ENCODE measurements around the gene SPTB.
"Not testable (repeated sequence)": the region's sequence is repeated elsewhere in the genome, so short reads cannot be mapped to it uniquely, and the experiment has no call there.

The SPTB gene

DNA sequence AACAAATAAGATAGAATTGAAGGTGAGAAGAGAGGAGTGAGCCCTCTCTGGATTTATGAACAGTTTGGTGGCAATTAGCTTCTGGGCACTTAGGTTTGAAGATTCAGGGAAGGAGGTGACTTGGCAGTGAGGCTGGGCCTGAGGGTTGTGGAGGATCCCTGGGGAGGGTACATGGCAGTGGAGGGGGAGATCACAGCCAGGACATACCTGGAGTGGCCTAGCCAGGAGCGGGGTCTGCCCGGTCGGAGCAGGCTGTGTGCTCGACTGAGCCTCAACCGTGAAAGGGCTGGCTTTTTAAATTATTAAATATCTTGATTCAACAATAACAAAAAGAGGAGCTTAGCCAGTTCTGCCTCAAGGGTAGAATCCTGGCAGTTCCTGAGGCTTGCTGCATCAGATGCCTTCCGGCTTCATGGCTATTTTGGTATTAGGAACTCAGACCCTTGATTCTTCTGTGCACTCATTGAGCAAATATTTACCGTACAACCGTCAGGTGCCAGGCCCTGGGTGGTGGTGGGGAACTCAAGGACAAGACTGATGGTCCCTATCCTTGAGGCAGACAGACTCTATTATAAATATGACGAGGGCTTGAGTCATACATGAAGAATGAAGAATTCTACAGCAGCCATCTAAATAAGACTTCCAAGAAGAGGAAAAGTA, 73.4 kb downstream of the SPTB start:
- TF ChIP-seq ELF4 (IDR thresholded peaks at IDR 0.05) (no peak), NFRKB (IDR thresholded peaks at IDR 0.05) (no peak), FOXK2 (IDR thresholded peaks at IDR 0.05) (no peak), TARDBP (IDR thresholded peaks at IDR 0.05) (no peak), ARNT (IDR thresholded peaks at IDR 0.05) (no peak), CTBP1 (IDR thresholded peaks at IDR 0.05; ENCODE audit: borderline replicate concordance) (no peak), ZNF384 (IDR thresholded peaks at IDR 0.05) (no peak), SP1 (IDR thresholded peaks at IDR 0.05) (no peak)

DNA sequence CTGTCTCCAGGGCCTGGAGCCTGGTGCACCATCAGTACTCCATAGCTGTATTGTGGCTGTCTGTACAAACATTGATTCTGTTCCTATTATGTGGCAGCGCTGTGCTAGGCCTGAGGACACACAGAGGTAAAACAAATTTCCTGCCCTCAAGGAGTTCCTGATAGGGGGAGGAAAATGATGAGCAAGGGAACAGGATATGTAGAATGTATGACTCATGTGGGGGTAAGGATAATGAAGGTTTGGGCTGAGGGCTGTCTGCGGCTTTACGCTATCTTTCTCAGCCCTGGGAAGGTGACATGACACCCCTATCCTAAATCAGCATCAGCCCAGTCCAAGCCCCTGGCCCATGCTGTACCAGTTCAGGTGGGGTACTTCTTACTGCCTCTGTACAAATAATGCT, 74.1 kb downstream of the SPTB start:
- POLR2A ChIA-PET: interaction anchor here (0.6 kb wide), 1 partner anchor 26 kb away, joined by 3 read pairs; no protein-coding TSS in a partner anchor
- CTCF ChIA-PET; DNase-seq (ENCODE audit: extremely low spot score): not testable (repeated sequence)

More for the DNA sequence above, 73.4 kb downstream of the SPTB start:
- ChIA-PET CTCF (interaction anchor here (1.3 kb wide), 1 partner anchor 86 kb away, joined by 4 read pairs; no protein-coding TSS in a partner anchor), POLR2A (interaction anchor here (0.6 kb wide), 1 partner anchor 27 kb away, joined by 3 read pairs; no protein-coding TSS in a partner anchor)
- no peak for DNase-seq (ENCODE audit: extremely low spot score)

DNA sequence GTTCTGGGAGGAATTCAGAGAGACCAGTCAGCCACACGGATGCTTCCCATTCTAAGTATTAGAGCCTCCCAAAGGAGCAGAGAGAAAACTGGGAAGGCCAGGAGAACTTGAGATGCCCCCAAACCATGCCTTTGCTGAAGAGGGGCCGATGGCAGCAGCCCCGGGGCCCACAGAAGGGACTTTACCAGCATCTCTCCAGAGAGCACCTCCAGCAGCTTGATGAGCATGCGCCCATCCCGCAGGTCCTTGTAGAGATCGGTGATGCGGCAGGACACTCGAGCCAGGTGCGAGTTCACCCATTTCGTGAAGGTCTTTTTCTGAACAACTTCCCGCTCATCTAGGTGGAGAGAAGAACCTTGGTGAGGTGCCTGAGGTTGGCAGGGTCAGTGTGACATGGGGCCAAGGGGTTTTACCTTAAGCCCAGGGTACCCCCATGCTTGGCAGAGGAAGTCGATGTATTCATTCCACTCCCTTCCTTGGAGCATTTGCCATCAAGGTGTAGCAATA, 74.9 kb downstream of the SPTB start:
- ChIA-PET POLR2A (no interaction called here), CTCF (no interaction called here)
- no peak for TF ChIP-seq SUZ12 (IDR thresholded peaks at IDR 0.05)
- no peak for TF ChIP-seq BHLHE40 (IDR thresholded peaks at IDR 0.05; ENCODE audit: borderline replicate concordance)
- no peak for TF ChIP-seq ARNT (IDR thresholded peaks at IDR 0.05)
- no peak for TF ChIP-seq LEF1 (IDR thresholded peaks at IDR 0.05; ENCODE audit: borderline replicate concordance)
- no peak for TF ChIP-seq SP1 (IDR thresholded peaks at IDR 0.05)
- TF ChIP-seq ZNF384 (IDR thresholded peaks at IDR 0.05): no peak
- no peak for TF ChIP-seq ELF4 (IDR thresholded peaks at IDR 0.05)
- TF ChIP-seq CTBP1 (IDR thresholded peaks at IDR 0.05; ENCODE audit: borderline replicate concordance): no peak
- TF ChIP-seq TARDBP (IDR thresholded peaks at IDR 0.05): no peak
- no peak for DNase-seq (ENCODE audit: extremely low spot score)

DNA sequence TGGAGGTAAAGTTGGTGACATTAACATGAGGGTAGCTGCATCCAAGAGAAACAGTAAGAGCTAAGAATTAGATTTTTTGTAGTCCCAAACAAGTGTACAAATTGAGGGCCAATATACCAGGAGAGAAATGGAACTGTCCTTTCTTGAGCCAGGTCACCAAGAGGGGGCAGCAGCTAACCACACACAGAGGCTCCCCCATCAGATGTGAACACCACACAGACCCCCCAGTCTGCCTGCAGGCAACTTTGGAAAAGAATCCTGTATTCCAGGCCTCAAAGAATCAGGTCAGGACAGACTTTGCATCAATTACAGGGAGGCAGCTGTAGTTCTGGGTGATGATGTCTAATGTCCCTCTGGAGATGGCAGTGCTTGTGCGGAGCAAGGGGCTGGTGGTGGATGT, 77.9 kb downstream of the SPTB start:
- ChIA-PET CTCF (interaction anchor here (0.5 to 1.4 kb wide), 6 partner anchors 12 to 110 kb away, joined by 3 to 24 read pairs (median 4); no protein-coding TSS in a partner anchor), POLR2A (no interaction called here)
- TF ChIP-seq FOXK2 (IDR thresholded peaks at IDR 0.05) (no peak), SP1 (IDR thresholded peaks at IDR 0.05) (no peak), L3MBTL2 (conservative IDR thresholded peaks at IDR 0.05) (no peak), SUZ12 (IDR thresholded peaks at IDR 0.05) (no peak), ELF4 (IDR thresholded peaks at IDR 0.05) (no peak), FOXA1 (IDR thresholded peaks at IDR 0.05) (no peak), HDGF (IDR thresholded peaks at IDR 0.05; ENCODE audit: borderline replicate concordance) (no peak), BHLHE40 (IDR thresholded peaks at IDR 0.05; ENCODE audit: borderline replicate concordance) (no peak), TARDBP (IDR thresholded peaks at IDR 0.05) (no peak), ZNF384 (IDR thresholded peaks at IDR 0.05) (no peak), FOXM1 (IDR thresholded peaks at IDR 0.05; ENCODE audit: borderline replicate concordance) (no peak), CTBP1 (IDR thresholded peaks at IDR 0.05; ENCODE audit: borderline replicate concordance) (no peak), ARNT (IDR thresholded peaks at IDR 0.05) (no peak), LEF1 (IDR thresholded peaks at IDR 0.05; ENCODE audit: borderline replicate concordance) (no peak)
- TF ChIP-seq, protein P1, sequence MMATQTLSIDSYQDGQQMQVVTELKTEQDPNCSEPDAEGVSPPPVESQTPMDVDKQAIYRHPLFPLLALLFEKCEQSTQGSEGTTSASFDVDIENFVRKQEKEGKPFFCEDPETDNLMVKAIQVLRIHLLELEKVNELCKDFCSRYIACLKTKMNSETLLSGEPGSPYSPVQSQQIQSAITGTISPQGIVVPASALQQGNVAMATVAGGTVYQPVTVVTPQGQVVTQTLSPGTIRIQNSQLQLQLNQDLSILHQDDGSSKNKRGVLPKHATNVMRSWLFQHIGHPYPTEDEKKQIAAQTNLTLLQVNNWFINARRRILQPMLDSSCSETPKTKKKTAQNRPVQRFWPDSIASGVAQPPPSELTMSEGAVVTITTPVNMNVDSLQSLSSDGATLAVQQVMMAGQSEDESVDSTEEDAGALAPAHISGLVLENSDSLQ (IDR thresholded peaks at IDR 0.05): no peak
- peak; percentile 53 for DNase-seq (ENCODE audit: extremely low spot score)

DNA sequence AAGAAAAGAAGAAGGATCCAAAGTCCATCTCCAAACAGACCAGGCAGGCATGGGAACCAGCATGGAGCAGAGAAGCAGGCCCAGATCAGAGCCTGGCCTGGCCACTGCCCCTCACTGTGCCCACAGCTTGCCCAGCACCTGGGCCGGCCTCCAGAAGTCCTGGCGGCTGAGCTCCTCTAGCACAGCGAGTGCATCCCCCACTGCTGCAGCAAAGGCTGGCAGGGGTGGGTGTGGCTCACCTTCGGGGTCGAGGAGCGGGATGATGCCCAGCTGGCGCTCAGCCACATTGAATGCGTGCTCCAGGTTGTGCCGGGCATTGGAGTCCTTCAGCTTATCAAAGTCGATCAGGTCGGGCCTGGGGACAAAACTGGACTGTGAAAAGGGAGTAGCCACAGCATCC, 78.7 kb downstream of the SPTB start:
- POLR2A ChIA-PET: no interaction called here
- DNase-seq (ENCODE audit: extremely low spot score): no peak
- TF ChIP-seq BHLHE40 (IDR thresholded peaks at IDR 0.05; ENCODE audit: borderline replicate concordance) (no peak), L3MBTL2 (conservative IDR thresholded peaks at IDR 0.05) (no peak), SP1 (IDR thresholded peaks at IDR 0.05) (no peak), TARDBP (IDR thresholded peaks at IDR 0.05) (no peak), FOXA1 (IDR thresholded peaks at IDR 0.05) (no peak), CTBP1 (IDR thresholded peaks at IDR 0.05; ENCODE audit: borderline replicate concordance) (no peak), SUZ12 (IDR thresholded peaks at IDR 0.05) (no peak), ELF4 (IDR thresholded peaks at IDR 0.05) (no peak), FOXM1 (IDR thresholded peaks at IDR 0.05; ENCODE audit: borderline replicate concordance) (no peak), NFRKB (IDR thresholded peaks at IDR 0.05) (no peak), ZNF384 (IDR thresholded peaks at IDR 0.05) (no peak), FOXK2 (IDR thresholded peaks at IDR 0.05) (no peak), ARNT (IDR thresholded peaks at IDR 0.05) (no peak), LEF1 (IDR thresholded peaks at IDR 0.05; ENCODE audit: borderline replicate concordance) (no peak), HDGF (IDR thresholded peaks at IDR 0.05; ENCODE audit: borderline replicate concordance) (no peak)
- TF ChIP-seq, protein P1 (IDR thresholded peaks at IDR 0.05): no peak
- CTCF ChIA-PET: interaction anchor here (0.6 to 2.5 kb wide), 7 partner anchors 13 to 640 kb away, joined by 3 to 24 read pairs (median 4); no protein-coding TSS in a partner anchor

DNA sequence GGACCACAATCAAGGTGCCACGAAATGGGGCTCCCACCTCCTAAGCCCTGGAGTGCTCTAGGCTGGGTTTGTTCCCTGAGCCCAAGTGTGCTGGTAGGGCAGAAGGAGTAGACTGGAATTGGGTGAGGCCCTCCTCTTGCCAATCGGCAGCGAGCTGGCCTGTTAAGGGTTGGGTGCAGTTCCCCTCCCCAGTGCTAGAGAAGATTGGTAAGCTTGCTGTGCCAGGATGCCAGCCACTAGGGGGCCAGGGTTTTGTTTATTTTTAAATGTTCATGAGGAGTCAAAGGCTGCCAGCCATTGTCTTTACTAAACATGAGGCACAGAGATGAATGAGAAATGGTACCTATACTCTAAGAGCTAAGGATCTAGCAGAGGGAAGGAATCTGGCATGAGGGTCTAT, 79.7 kb downstream of the SPTB start:
- CTCF ChIA-PET: interaction anchor here (1.0 to 2.5 kb wide), 4 partner anchors 9 to 112 kb away, joined by 3 to 13 read pairs (median 3); no protein-coding TSS in a partner anchor
- POLR2A ChIA-PET: no interaction called here
- no peak for DNase-seq (ENCODE audit: extremely low spot score)
- TF ChIP-seq HDGF (IDR thresholded peaks at IDR 0.05; ENCODE audit: borderline replicate concordance) (no peak), NFRKB (IDR thresholded peaks at IDR 0.05) (no peak), TARDBP (IDR thresholded peaks at IDR 0.05) (no peak), ELF4 (IDR thresholded peaks at IDR 0.05) (no peak), FOXK2 (IDR thresholded peaks at IDR 0.05) (no peak), FOXM1 (IDR thresholded peaks at IDR 0.05; ENCODE audit: borderline replicate concordance) (no peak), ZNF384 (IDR thresholded peaks at IDR 0.05) (no peak), FOXA1 (IDR thresholded peaks at IDR 0.05) (no peak), CTBP1 (IDR thresholded peaks at IDR 0.05; ENCODE audit: borderline replicate concordance) (no peak), ARNT (IDR thresholded peaks at IDR 0.05) (no peak), BHLHE40 (IDR thresholded peaks at IDR 0.05; ENCODE audit: borderline replicate concordance) (no peak), LEF1 (IDR thresholded peaks at IDR 0.05; ENCODE audit: borderline replicate concordance) (no peak), L3MBTL2 (conservative IDR thresholded peaks at IDR 0.05) (no peak)
- TF ChIP-seq, protein P1 (IDR thresholded peaks at IDR 0.05): no peak
